ENCODE measurements around the gene LTBP4.
A peak's percentile ranks its signal among the peaks of the same experiment; 100 is the strongest.

LTBP4 gene

GRCh38 chr19:40598918-40599307 is 2.3 kb upstream of the LTBP4 start:
- DNase-seq, result no peak

GRCh38 chr19:40599331-40599901 is 1.8 kb upstream of the LTBP4 start:
- DNase-seq, result no peak

GRCh38 chr19:40599902-40600569 is 1.1 kb upstream of the LTBP4 start:
- no peak for DNase-seq

GRCh38 chr19:40600570-40601133 is 517 bp upstream of the LTBP4 start:
- DNase-seq, result no peak

- DNase-seq, result no peak
Measured at GRCh38 chr19:40603071-40603388, 1.9 kb downstream of the LTBP4 start.

GRCh38 chr19:40603389-40604170 is 2.4 kb downstream of the LTBP4 start:
- DNase-seq, result peak; percentile 90

- DNase-seq, result no peak
Measured at GRCh38 chr19:40604171-40604646, 3.0 kb downstream of the LTBP4 start.

GRCh38 chr19:40604647-40605215 is 3.6 kb downstream of the LTBP4 start:
- DNase-seq, result no peak

- DNase-seq, result peak; percentile 47
Measured at GRCh38 chr19:40605216-40605971, 4.2 kb downstream of the LTBP4 start.

GRCh38 chr19:40607311-40608239 is 6.4 kb downstream of the LTBP4 start:
- no peak for DNase-seq

- no peak for DNase-seq
Measured at GRCh38 chr19:40608240-40608621, 7.1 kb downstream of the LTBP4 start.

GRCh38 chr19:40608957-40609356 is 7.8 kb downstream of the LTBP4 start:
- DNase-seq, result no peak

GRCh38 chr19:40609561-40610395 is 8.6 kb downstream of the LTBP4 start:
- DNase-seq, result peak; percentile 92

GRCh38 chr19:40610396-40611064 is 9.4 kb downstream of the LTBP4 start:
- DNase-seq, result no peak

GRCh38 chr19:40611096-40611495 is 9.9 kb downstream of the LTBP4 start:
- DNase-seq, result no peak

GRCh38 chr19:40611900-40612698 is 10.9 kb downstream of the LTBP4 start:
- DNase-seq, result no peak

- DNase-seq, result peak; percentile 71
Measured at GRCh38 chr19:40612831-40613689, 11.9 kb downstream of the LTBP4 start.
